Upper lobe of right lung (tissue), 1 donor: ENCODE measurements around the gene PLD6. TPM values are rescaled to one million over a fixed set of nuclear protein-coding genes. Genes with fewer than 3 reads are reported as not detected.

Experiments
- ATAC-seq: fragments of 200-7000 bp; cut with Tn5 transposase; one replicate; pipeline ENCODE4 v1.9.1; 2020; ENCODE audit warnings: mild to moderate bottlenecking, moderate library complexity
- DNase-seq: peaks from one replicate; pipeline ENCODE4 v3.0.0-alpha.2; 2020
- H3K27ac ChIP-seq: fragments of 200-600 bp; one replicate; pipeline ENCODE4 v1.8.0; 2022
- H3K27me3 ChIP-seq: fragments of 200-600 bp; one replicate; pipeline ENCODE4 v1.8.0; 2022; ENCODE audit warnings: mild to moderate bottlenecking
- H3K36me3 ChIP-seq: fragments of 200-600 bp; one replicate; pipeline ENCODE4 v1.8.0; 2022
- H3K4me1 ChIP-seq: fragments of 200-600 bp; one replicate; pipeline ENCODE4 v1.8.0; 2022
- H3K4me3 ChIP-seq: fragments of 200-600 bp; one replicate; pipeline ENCODE4 v1.8.0; 2022; ENCODE audit warnings: mild to moderate bottlenecking
- H3K9me3 ChIP-seq: fragments of 200-600 bp; one replicate; pipeline ENCODE4 v1.8.0; 2022
- CTCF ChIP-seq: fragments of 200-600 bp; IDR thresholded peaks from one replicate; pipeline ENCODE4 v1.8.0; 2022; ENCODE audit warnings: antibody characterized with exemption
- intact Hi-C: fragments of 100-400 bp; cut with DNase I; formaldehyde crosslinking; loops from one replicate; pipeline ENCODE4 v1.11.0; 2022
- total RNA-seq: library from RNA; stranded (reverse); fragmentation: NEBNext Ultra II Directional; extraction: Animal tissue kit (Norgen Biotek cat#: 25700); gene quantifications from one replicate; pipeline ENCODE4 v1.2.1, GENCODE V29; 2021
- donor health status: DM: no; HTN: yes; CAD: no; lungs with severe emphysema.

Gene PLD6
- total RNA-seq, 1 donor from 2014 or later = 4.9 TPM

GRCh38 chr17:17172001-17172939 is 33.9 kb downstream of the PLD6 start:
- TF ChIP-seq CTCF = no peak
- Histone ChIP-seq H3K4me3 (no peak overlapping the region), H3K9me3 (no peaks in the 10 kb centered on the region), H3K27me3 (no peaks in the 10 kb centered on the region), H3K27ac (peak overlapping the region; percentile 1), H3K36me3 (peaks cover 78% of the 10 kb centered on the region), H3K4me1 (peaks cover 37% of the 10 kb centered on the region)
- ATAC-seq (peak; percentile 32), DNase-seq (no peak)
- intact Hi-C loops = no loop called here

- Histone ChIP-seq H3K27me3 (no peaks in the 10 kb centered on the region), H3K4me3 (no peak overlapping the region), H3K9me3 (no peaks in the 10 kb centered on the region), H3K27ac (peak overlapping the region; percentile 25), H3K4me1 (peaks cover 37% of the 10 kb centered on the region), H3K36me3 (peaks cover 78% of the 10 kb centered on the region)
- intact Hi-C loops = no loop called here
- no peak for TF ChIP-seq CTCF
- no peak for DNase-seq
- ATAC-seq = peak; percentile 5
These were observed 34.9 kb downstream of the PLD6 start for GRCh38 chr17:17171186-17171585.

- Histone ChIP-seq H3K27me3 (no peaks in the 10 kb centered on the region), H3K9me3 (no peaks in the 10 kb centered on the region), H3K4me3 (no peak overlapping the region), H3K36me3 (peaks cover 78% of the 10 kb centered on the region), H3K27ac (peak overlapping the region; percentile 25), H3K4me1 (peaks cover 30% of the 10 kb centered on the region)
- peak; percentile 64 for ATAC-seq
- intact Hi-C loops = no loop called here
- DNase-seq = no peak
- no peak for TF ChIP-seq CTCF
These were observed 35.7 kb downstream of the PLD6 start for GRCh38 chr17:17170346-17170985.

- no peaks in the 10 kb centered on the region for H3K9me3 ChIP-seq
- ATAC-seq (no peak), DNase-seq (no peak)
- H3K4me1 ChIP-seq = peaks cover 28% of the 10 kb centered on the region
- no peak overlapping the region for H3K4me3 ChIP-seq
- intact Hi-C loops = no loop called here
- no peak overlapping the region for H3K27ac ChIP-seq
- TF ChIP-seq CTCF = no peak
- H3K36me3 ChIP-seq = peaks cover 80% of the 10 kb centered on the region
- H3K27me3 ChIP-seq = no peaks in the 10 kb centered on the region
These were observed 36.7 kb downstream of the PLD6 start for GRCh38 chr17:17169396-17169795.

- intact Hi-C loops = no loop called here
- peaks cover 80% of the 10 kb centered on the region for H3K36me3 ChIP-seq
- DNase-seq (no peak), ATAC-seq (no peak)
- H3K4me3 ChIP-seq = no peak overlapping the region
- H3K27ac ChIP-seq = no peak overlapping the region
- H3K9me3 ChIP-seq = no peaks in the 10 kb centered on the region
- no peaks in the 10 kb centered on the region for H3K27me3 ChIP-seq
- peaks cover 28% of the 10 kb centered on the region for H3K4me1 ChIP-seq
- TF ChIP-seq CTCF = no peak
These were observed 37.7 kb downstream of the PLD6 start for GRCh38 chr17:17168401-17168800.
